OCI-LY3 (cell line): ENCODE results near the gene PTPRJ.

Experiments
- H2AFZ ChIP-seq: fragments of 200-600, 300-600 bp; shearing (Covaris generic); 2 replicates; pipeline ENCODE4 v1.6.0; 2014; ENCODE audit warnings: antibody characterized with exemption, low read depth, low read length
- H3K27ac ChIP-seq: fragments of 200-600, 300-600 bp; sonication (generic); 2 replicates; pipeline ENCODE4 v1.5.1; 2014; ENCODE audit warnings: mild to moderate bottlenecking, low read length, moderate library complexity, mixed read lengths
- H3K27me3 ChIP-seq: fragments of 200-600, 300-600 bp; sonication (generic); 2 replicates; pipeline ENCODE4 v1.6.1; 2014; ENCODE audit warnings: low read depth, low read length, mixed read lengths
- H3K36me3 ChIP-seq: fragments of 200-600, 300-600 bp; sonication (generic); replicated peaks from 2 replicates; pipeline ENCODE3; 2014; ENCODE audit warnings: low read depth, low read length, mixed read lengths
- H3K4me1 ChIP-seq: fragments of 300-600, 200-600 bp; sonication (generic); 2 replicates; pipeline ENCODE4 v1.6.1; 2014; ENCODE audit warnings: low read length, mixed read lengths
- H3K4me2 ChIP-seq: fragments of 200-600, 300-600 bp; sonication (generic); 2 replicates; pipeline ENCODE4 v1.6.1; 2014; ENCODE audit warnings: low read length, mixed read lengths
- H3K4me3 ChIP-seq: fragments of 300-600, 200-600 bp; sonication (generic); 2 replicates; pipeline ENCODE4 v1.5.1; 2014; ENCODE audit warnings: antibody characterized with exemption, mild to moderate bottlenecking, low read length, moderate library complexity
- H3K79me2 ChIP-seq: fragments of 300-600, 200-600 bp; shearing (Covaris generic); 2 replicates; pipeline ENCODE4 v1.6.1; 2014; ENCODE audit warnings: mild to moderate bottlenecking, low read length, mixed read lengths
- H3K9ac ChIP-seq: fragments of 300-600, 200-600 bp; shearing (Covaris generic); 2 replicates; pipeline ENCODE4 v1.6.0; 2014; ENCODE audit warnings: mild to moderate bottlenecking, low read length, moderate library complexity
- H3K9me3 ChIP-seq: fragments of 200-600, 300-600 bp; shearing (Covaris generic); 2 replicates; pipeline ENCODE4 v1.6.1; 2014; ENCODE audit warnings: low read length, mixed read lengths; ENCODE audit not compliant: insufficient read depth
- H4K20me1 ChIP-seq: fragments of 200-600, 300-600 bp; sonication (generic); 2 replicates; pipeline ENCODE4 v1.6.1; 2016; ENCODE audit warnings: low read length, mixed read lengths; ENCODE audit not compliant: insufficient read depth
- CTCF ChIP-seq: fragments of 200-600, 300-600 bp; sonication (generic); IDR thresholded peaks from 2 replicates; pipeline ENCODE4 v1.5.1; 2014; ENCODE audit warnings: antibody characterized with exemption, low read length, low read depth
- EZH2phosphoT487 ChIP-seq: fragments of 200-600 bp; shearing (Covaris generic); IDR thresholded peaks from 2 replicates; pipeline ENCODE4 v1.6.1; 2018; ENCODE audit warnings: antibody characterized with exemption, mixed run types, low read depth

The PTPRJ gene

GRCh38 chr11:48052183-48053044 lies 72.1 kb downstream of the PTPRJ start:
- no peaks in the 10 kb centered on the region for H3K9me3 ChIP-seq
- H3K4me3 ChIP-seq, result peak overlapping the region; percentile 30; the same call in 1 of the 2 replicates
- H2AFZ ChIP-seq, result no peak overlapping the region
- H3K4me2 ChIP-seq, result peak overlapping the region; percentile 58
- H3K9ac ChIP-seq, result no peak overlapping the region
- H3K4me1 ChIP-seq, result peaks cover 79% of the 10 kb centered on the region
- peak; percentile 36 for TF ChIP-seq CTCF
- TF ChIP-seq EZH2phosphoT487, result no peak
- H3K36me3 ChIP-seq, result peaks cover 12% of the 10 kb centered on the region
- peak overlapping the region; percentile 47 for H3K27ac ChIP-seq
- peaks cover 77% of the 10 kb centered on the region for H4K20me1 ChIP-seq
- peaks cover 94% of the 10 kb centered on the region for H3K79me2 ChIP-seq
- H3K27me3 ChIP-seq, result no peaks in the 10 kb centered on the region

- TF ChIP-seq EZH2phosphoT487 (no peak), CTCF (no peak)
- peaks cover 92% of the 10 kb centered on the region for H3K79me2 ChIP-seq
- no peaks in the 10 kb centered on the region for H3K27me3 ChIP-seq
- no peak overlapping the region for H3K27ac ChIP-seq
- peak overlapping the region; percentile 36; the same call in 1 of the 2 replicates for H3K4me2 ChIP-seq
- H3K9me3 ChIP-seq, result no peaks in the 10 kb centered on the region
- H3K9ac ChIP-seq, result no peak overlapping the region
- no peak overlapping the region for H3K4me3 ChIP-seq
- H2AFZ ChIP-seq, result no peak overlapping the region
- peaks cover 55% of the 10 kb centered on the region for H3K4me1 ChIP-seq
- peaks cover 12% of the 10 kb centered on the region for H3K36me3 ChIP-seq
- peaks cover 86% of the 10 kb centered on the region for H4K20me1 ChIP-seq
Measured at GRCh38 chr11:48054994-48055291, 74.6 kb downstream of the PTPRJ start.

- Histone ChIP-seq H3K27me3 (no peaks in the 10 kb centered on the region), H3K9ac (no peak overlapping the region), H3K79me2 (peaks cover 92% of the 10 kb centered on the region), H4K20me1 (peaks cover 86% of the 10 kb centered on the region), H3K9me3 (no peaks in the 10 kb centered on the region), H2AFZ (no peak overlapping the region), H3K36me3 (peaks cover 16% of the 10 kb centered on the region), H3K4me2 (peak overlapping the region; percentile 36), H3K4me1 (peaks cover 49% of the 10 kb centered on the region), H3K4me3 (no peak overlapping the region), H3K27ac (no peak overlapping the region)
- TF ChIP-seq CTCF (no peak), EZH2phosphoT487 (no peak)
Measured at GRCh38 chr11:48055292-48056132, 75.2 kb downstream of the PTPRJ start.
